A549 (cell line): ENCODE results near the gene INSIG1.

Experiments used
- HOXB13 ChIP-seq: fragments of 250-450 bp; sonication (Bioruptor Pico); IDR thresholded peaks from 2 replicates; pipeline ENCODE4 v1.5.0; 2020; ENCODE audit warnings: low read depth, mild to moderate bottlenecking, moderate library complexity
- RFX5 ChIP-seq: fragments of 450-650 bp; IDR thresholded peaks from 2 replicates; pipeline ENCODE4 v1.7.1; 2014; ENCODE audit warnings: antibody characterized with exemption, mild to moderate bottlenecking, moderate library complexity
- TF ChIP-seq, protein P1 (sequence below): fragments of 200-600 bp; sonication (generic); IDR thresholded peaks from 2 replicates; pipeline ENCODE4 v1.6.1; 2016; ENCODE audit warnings: antibody characterized with exemption, mild to moderate bottlenecking, moderate library complexity
- TF ChIP-seq, protein P2 (sequence below): fragments of >200 bp; sonication (Bioruptor Twin); formaldehyde crosslinking; IDR thresholded peaks from 3 replicates; pipeline ENCODE4 v1.5.1; 2016
- TF ChIP-seq, protein P3 (sequence below): fragments of 150-350 bp; IDR thresholded peaks from 2 replicates; pipeline ENCODE4 v1.6.1; 2014; ENCODE audit warnings: low read depth, mild to moderate bottlenecking, low read length

DNA sequence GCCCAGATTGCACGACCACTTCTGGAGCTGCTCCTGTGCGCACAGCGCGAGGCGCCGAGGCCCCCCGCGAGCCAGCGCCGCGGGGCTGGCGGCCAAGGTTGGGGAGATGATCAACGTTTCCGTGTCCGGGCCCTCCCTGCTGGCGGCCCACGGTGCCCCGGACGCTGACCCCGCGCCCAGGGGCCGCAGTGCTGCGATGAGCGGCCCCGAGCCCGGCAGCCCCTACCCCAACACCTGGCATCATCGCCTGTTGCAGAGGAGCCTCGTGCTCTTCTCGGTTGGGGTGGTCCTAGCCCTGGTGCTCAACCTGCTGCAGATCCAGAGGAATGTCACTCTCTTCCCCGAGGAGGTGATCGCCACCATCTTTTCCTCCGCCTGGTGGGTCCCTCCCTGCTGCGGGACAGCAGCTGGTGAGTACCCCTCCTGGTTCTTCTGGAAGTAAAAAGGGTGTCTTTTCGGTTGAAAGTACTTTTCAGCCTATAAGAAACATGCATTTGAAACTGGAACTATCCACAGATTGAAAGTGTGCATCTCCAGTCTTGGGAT lies 683 bp downstream of the INSIG1 start:
- TF ChIP-seq RFX5 (no peak), HOXB13 (CRISPR knock-in tag) (no peak)
- TF ChIP-seq, protein P1, sequence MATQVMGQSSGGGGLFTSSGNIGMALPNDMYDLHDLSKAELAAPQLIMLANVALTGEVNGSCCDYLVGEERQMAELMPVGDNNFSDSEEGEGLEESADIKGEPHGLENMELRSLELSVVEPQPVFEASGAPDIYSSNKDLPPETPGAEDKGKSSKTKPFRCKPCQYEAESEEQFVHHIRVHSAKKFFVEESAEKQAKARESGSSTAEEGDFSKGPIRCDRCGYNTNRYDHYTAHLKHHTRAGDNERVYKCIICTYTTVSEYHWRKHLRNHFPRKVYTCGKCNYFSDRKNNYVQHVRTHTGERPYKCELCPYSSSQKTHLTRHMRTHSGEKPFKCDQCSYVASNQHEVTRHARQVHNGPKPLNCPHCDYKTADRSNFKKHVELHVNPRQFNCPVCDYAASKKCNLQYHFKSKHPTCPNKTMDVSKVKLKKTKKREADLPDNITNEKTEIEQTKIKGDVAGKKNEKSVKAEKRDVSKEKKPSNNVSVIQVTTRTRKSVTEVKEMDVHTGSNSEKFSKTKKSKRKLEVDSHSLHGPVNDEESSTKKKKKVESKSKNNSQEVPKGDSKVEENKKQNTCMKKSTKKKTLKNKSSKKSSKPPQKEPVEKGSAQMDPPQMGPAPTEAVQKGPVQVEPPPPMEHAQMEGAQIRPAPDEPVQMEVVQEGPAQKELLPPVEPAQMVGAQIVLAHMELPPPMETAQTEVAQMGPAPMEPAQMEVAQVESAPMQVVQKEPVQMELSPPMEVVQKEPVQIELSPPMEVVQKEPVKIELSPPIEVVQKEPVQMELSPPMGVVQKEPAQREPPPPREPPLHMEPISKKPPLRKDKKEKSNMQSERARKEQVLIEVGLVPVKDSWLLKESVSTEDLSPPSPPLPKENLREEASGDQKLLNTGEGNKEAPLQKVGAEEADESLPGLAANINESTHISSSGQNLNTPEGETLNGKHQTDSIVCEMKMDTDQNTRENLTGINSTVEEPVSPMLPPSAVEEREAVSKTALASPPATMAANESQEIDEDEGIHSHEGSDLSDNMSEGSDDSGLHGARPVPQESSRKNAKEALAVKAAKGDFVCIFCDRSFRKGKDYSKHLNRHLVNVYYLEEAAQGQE: no peak
- TF ChIP-seq, protein P2, sequence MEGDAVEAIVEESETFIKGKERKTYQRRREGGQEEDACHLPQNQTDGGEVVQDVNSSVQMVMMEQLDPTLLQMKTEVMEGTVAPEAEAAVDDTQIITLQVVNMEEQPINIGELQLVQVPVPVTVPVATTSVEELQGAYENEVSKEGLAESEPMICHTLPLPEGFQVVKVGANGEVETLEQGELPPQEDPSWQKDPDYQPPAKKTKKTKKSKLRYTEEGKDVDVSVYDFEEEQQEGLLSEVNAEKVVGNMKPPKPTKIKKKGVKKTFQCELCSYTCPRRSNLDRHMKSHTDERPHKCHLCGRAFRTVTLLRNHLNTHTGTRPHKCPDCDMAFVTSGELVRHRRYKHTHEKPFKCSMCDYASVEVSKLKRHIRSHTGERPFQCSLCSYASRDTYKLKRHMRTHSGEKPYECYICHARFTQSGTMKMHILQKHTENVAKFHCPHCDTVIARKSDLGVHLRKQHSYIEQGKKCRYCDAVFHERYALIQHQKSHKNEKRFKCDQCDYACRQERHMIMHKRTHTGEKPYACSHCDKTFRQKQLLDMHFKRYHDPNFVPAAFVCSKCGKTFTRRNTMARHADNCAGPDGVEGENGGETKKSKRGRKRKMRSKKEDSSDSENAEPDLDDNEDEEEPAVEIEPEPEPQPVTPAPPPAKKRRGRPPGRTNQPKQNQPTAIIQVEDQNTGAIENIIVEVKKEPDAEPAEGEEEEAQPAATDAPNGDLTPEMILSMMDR: no peak
- TF ChIP-seq, protein P3, sequence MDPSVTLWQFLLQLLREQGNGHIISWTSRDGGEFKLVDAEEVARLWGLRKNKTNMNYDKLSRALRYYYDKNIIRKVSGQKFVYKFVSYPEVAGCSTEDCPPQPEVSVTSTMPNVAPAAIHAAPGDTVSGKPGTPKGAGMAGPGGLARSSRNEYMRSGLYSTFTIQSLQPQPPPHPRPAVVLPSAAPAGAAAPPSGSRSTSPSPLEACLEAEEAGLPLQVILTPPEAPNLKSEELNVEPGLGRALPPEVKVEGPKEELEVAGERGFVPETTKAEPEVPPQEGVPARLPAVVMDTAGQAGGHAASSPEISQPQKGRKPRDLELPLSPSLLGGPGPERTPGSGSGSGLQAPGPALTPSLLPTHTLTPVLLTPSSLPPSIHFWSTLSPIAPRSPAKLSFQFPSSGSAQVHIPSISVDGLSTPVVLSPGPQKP: no peak
